Gastrocnemius medialis (tissue), 4 donors: Measurements from ENCODE around the gene RPL7L1. TPM values are rescaled to one million over a fixed set of nuclear protein-coding genes. Genes with fewer than 3 reads are reported as not detected.

Experiments
- ATAC-seq, 2 donors: fragments of 150-250 bp; one replicate each; pipeline ENCODE4 v1.9.1; 2016
- DNase-seq, 2 donors: peaks; one replicate each; pipeline ENCODE4 v3.0.0-alpha.2; 2019
- H3K27ac ChIP-seq, 4 donors: fragments of 200-600 bp; sonication (generic); 1 replicate in 1 of 4; 2 replicates in 3 of 4; pipeline ENCODE4 v1.5.1; 2016 to 2018; ENCODE audit warnings: mild to moderate bottlenecking in 2 of 4, moderate library complexity in 1 of 4
- H3K27me3 ChIP-seq, 3 donors: fragments of 200-600 bp; sonication (generic) in 2 of 3; 1 replicate in 1 of 3; 2 replicates in 2 of 3; pipeline versions ENCODE4 v1.5.1 to v1.6.0; 2016 to 2019; ENCODE audit warnings: mild to moderate bottlenecking in 1 of 3, moderate library complexity in 1 of 3
- H3K36me3 ChIP-seq, 2 donors: fragments of 200-600 bp; sonication (generic) in 1 of 2; one replicate each; pipeline ENCODE4 v1.5.1; 2017 to 2018
- H3K4me1 ChIP-seq, 2 donors: fragments of 200-600 bp; sonication (generic) in 1 of 2; one replicate each; pipeline ENCODE4 v1.5.1; 2016 to 2017; ENCODE audit warnings: mild to moderate bottlenecking in 2 of 2
- H3K4me3 ChIP-seq, 4 donors: fragments of 200-600 bp; sonication (generic) in 3 of 4; 1 replicate in 1 of 4; 2 replicates in 3 of 4; pipeline ENCODE4 v1.5.1; 2016 to 2019; ENCODE audit warnings: mild to moderate bottlenecking in 2 of 4
- H3K9me3 ChIP-seq, 3 donors: fragments of 200-600 bp; sonication (generic) in 2 of 3; 1 replicate in 1 of 3; 2 replicates in 2 of 3; pipeline ENCODE4 v1.5.1; 2016 to 2019
- POLR2A ChIP-seq, 2 donors: fragments of 450-650 bp; IDR thresholded peaks; one replicate each; pipeline ENCODE4 v1.6.1; 2017; ENCODE audit warnings: antibody characterized with exemption in 2 of 2, mild to moderate bottlenecking in 2 of 2, moderate library complexity in 2 of 2
- in situ Hi-C, 4 donors: fragments of 200-750 bp; cut with MboI; loops; one replicate each; pipeline versions ENCODE4 v1.15.0 to v1.8.0; 2017; ENCODE audit warnings: low sequenced_read_pairs in 4 of 4
- intact Hi-C: fragments of 100-400 bp; cut with DNase I; formaldehyde crosslinking; loops from one replicate; pipeline ENCODE4 v1.15.1; 2023; ENCODE audit warnings: low total_unique reads
- total RNA-seq, 4 donors: library from RNA; depleted of rRNA; stranded (reverse); fragments of >200 nt; gene quantifications; one replicate each; pipeline versions ENCODE4 v1.1.0 to v1.2.3, GENCODE V29; 2016
- TF ChIP-seq, protein P1 (sequence below), 5 experiments: fragments of 450-650 bp in 3 of 5; fragments of 200-600 bp in 2 of 5; sonication (generic) in 2 of 5; IDR thresholded peaks in 4 of 5; conservative IDR thresholded peaks in 1 of 5; 1 replicate in 4 of 5; 2 replicates in 1 of 5; pipeline ENCODE4 v1.5.1; 2016 to 2019; ENCODE audit warnings: antibody characterized with exemption in 5 of 5, mild to moderate bottlenecking in 3 of 5, moderate library complexity in 3 of 5

The RPL7L1 gene
- 10 to 100 TPM; 59.6 to 87.1 (median 65.2) TPM for total RNA-seq

DNA sequence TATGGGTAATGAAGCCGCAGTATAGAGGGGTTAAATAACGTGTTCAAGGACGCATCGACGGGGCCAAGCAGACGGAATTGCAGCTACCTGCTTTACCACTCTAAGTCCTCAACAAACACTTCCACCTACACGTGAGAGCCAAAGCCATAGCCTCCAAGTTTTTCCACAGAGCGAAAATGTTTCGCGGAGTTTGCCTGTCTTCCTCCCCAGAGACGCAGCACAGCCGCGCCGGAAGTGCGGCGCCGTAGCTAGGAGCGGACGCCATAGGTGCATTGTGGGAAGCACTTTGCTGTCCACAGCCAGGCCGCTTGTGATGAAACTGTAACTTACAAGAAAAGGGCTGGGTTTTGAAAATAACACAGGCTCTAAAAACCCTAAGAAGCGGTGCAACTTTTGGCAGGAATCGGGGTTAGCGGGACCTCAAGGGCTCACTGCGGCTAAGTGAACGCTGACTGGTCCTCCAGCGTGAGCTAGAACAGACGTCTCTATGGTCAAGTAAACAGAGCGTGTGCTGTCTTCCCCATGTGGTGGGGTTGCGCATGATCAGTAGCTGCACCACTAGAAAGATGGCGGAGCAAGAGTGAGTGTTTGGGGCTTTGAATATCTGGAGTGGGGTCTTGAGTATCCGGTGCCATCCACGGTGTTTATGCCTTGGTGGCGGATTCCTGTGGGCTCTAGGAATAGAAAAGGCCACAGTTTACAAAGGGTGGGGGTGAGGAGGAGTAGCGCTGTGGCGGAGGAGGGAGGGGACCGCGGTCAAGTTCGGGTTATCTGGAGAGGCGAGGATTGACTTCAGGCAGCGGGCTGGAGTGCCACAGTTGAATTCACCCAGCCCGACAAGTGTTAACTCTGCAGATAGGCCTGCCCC lies at the start of gene RPL7L1:
Gene RPL7L1, plus strand, starts transcription at position 245 of the 868 bp plus-strand sequence. Its CDS starts 295 bp downstream, at position 540.
- in situ Hi-C loops: loop anchor here (5.0 to 10.0 kb wide), 4 partner anchors 137 to 217 kb away; no protein-coding TSS in a partner anchor
- ATAC-seq: peak; percentile 96 to 99

DNA sequence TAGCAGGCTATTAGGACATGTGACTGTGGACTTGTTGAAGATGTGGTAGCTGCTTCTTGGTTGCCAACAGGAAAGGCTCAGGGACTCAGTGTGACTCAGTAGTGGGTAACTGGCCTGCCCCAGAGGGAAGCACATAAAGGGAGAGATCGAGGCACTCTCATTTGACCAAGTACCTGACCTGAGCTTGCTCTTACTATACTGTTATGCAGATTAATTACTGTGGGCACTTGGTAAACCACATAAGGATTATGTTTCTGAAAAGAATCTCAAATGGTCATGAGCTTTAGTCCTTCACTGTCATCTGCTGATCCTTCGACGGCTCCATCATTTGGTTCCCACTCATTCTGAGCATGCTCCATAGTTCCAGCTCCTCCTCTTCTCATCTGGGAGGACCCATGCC lies 48.2 kb upstream of the RPL7L1 start:
- in situ Hi-C loops (no loop called here), intact Hi-C loops (no loop called here)
- ATAC-seq: peak; percentile 23 to 30
- H3K27ac ChIP-seq: no peak overlapping the region
- H3K27me3 ChIP-seq: no peaks in the 10 kb centered on the region
- no peak for TF ChIP-seq POLR2A (IDR thresholded peaks at IDR 0.05)
- TF ChIP-seq, protein P1, sequence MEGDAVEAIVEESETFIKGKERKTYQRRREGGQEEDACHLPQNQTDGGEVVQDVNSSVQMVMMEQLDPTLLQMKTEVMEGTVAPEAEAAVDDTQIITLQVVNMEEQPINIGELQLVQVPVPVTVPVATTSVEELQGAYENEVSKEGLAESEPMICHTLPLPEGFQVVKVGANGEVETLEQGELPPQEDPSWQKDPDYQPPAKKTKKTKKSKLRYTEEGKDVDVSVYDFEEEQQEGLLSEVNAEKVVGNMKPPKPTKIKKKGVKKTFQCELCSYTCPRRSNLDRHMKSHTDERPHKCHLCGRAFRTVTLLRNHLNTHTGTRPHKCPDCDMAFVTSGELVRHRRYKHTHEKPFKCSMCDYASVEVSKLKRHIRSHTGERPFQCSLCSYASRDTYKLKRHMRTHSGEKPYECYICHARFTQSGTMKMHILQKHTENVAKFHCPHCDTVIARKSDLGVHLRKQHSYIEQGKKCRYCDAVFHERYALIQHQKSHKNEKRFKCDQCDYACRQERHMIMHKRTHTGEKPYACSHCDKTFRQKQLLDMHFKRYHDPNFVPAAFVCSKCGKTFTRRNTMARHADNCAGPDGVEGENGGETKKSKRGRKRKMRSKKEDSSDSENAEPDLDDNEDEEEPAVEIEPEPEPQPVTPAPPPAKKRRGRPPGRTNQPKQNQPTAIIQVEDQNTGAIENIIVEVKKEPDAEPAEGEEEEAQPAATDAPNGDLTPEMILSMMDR (IDR thresholded peaks at IDR 0.05 in 4 of 5, conservative IDR thresholded peaks at IDR 0.05 in 1 of 5): no peak
- no peak for DNase-seq
- peaks cover 0 to 30% of the 10 kb centered on the region in 2 donors for H3K36me3 ChIP-seq
- H3K4me1 ChIP-seq: no peaks in the 10 kb centered on the region
- H3K9me3 ChIP-seq: no peaks in the 10 kb centered on the region
- no peak overlapping the region for H3K4me3 ChIP-seq

More for the DNA sequence above, at the start of gene RPL7L1:
- intact Hi-C loops: loop anchor here (1.0 to 5.0 kb wide), 4 partner anchors 11 to 153 kb away; partner anchors contain the start of gene TBCC
- Histone ChIP-seq H3K36me3 (peaks cover 0 to 32% of the 10 kb centered on the region in 2 donors), H3K4me3 (peak within 1 kb of the TSS; percentile 75 to 92 (median 80)), H3K27ac (peak within 1 kb of the TSS; percentile 85 to 96 (median 94)), H3K4me1 (peaks cover 23 to 24% of the 10 kb centered on the region in 2 donors), H3K9me3 (no peaks in the 10 kb centered on the region), H3K27me3 (no peaks in the 10 kb centered on the region)
- peak; percentile 64 to 80 for TF ChIP-seq POLR2A (IDR thresholded peaks at IDR 0.05)
- TF ChIP-seq, protein P1 (IDR thresholded peaks at IDR 0.05 in 4 of 5, conservative IDR thresholded peaks at IDR 0.05 in 1 of 5): peak in 2 of 5 experiments; percentile 20 to 41
- peak; percentile 80 to 86 for DNase-seq

DNA sequence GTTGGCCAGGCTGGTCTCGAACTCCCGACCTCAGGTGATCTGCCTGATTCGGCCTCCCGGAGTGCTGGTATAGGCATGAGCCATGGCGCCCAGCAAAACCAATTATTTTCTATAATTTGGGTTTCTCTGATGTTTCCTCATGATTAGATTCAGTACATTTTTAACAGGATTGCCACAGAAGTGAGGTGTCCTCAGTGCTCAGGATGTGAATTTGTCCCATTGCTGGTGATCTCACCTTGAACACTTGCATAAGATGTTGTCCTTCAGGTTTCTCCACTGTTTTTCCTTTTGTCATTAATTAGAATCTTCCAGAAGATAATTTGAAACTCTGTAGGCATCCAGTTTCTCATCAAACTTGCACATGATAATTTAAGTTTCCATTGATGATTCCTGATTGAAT lies 45.4 kb upstream of the RPL7L1 start:
- DNase-seq: no peak
- no peak overlapping the region for H3K4me3 ChIP-seq
- no peak for TF ChIP-seq POLR2A (IDR thresholded peaks at IDR 0.05)
- TF ChIP-seq, protein P1 (IDR thresholded peaks at IDR 0.05 in 4 of 5, conservative IDR thresholded peaks at IDR 0.05 in 1 of 5): no peak
- no peak overlapping the region for H3K27ac ChIP-seq
- in situ Hi-C loops (no loop called here), intact Hi-C loops (no loop called here)
- H3K27me3 ChIP-seq: no peaks in the 10 kb centered on the region
- ATAC-seq: no peak
- no peaks in the 10 kb centered on the region for H3K4me1 ChIP-seq
- no peaks in the 10 kb centered on the region for H3K9me3 ChIP-seq
- peaks cover 0 to 14% of the 10 kb centered on the region in 2 donors for H3K36me3 ChIP-seq

DNA sequence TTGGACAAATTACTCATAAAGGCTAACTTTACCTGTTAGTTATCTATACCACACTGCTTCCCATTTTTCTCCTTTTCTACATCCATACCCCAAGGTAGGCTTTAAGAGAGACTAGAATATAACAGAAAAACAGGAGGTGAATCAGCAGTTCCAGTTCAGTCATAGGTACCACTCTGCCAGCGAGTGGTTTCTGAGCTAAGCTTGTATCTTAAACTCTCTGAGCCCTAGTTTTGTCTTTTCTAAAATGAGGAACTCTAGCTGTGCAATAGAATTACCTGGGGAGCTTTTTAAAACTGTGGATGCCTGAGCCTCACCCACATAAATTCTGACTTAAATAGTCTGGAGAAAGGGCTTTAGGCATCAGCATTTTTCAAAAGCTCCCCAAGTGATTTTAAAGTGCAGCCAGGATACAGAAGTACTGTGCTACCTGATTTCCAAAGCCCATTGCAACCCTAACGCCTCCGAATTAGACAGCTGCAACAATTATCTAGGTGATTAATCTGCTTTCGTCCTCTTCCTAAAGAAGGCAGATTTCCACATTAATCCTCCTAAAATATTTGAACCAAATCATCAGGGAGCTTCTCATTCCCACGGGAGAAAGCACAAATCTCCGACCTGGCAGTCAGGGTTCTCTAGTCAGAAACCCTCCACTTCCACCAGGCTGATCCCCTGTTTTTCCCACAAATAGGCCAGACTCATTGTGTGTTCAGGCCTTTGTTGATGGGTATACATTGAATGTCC lies 37.4 kb upstream of the RPL7L1 start:
- no peaks in the 10 kb centered on the region for H3K9me3 ChIP-seq
- no peaks in the 10 kb centered on the region for H3K27me3 ChIP-seq
- intact Hi-C loops (no loop called here), in situ Hi-C loops (no loop called here)
- TF ChIP-seq, protein P1 (IDR thresholded peaks at IDR 0.05 in 4 of 5, conservative IDR thresholded peaks at IDR 0.05 in 1 of 5): no peak
- no peak for TF ChIP-seq POLR2A (IDR thresholded peaks at IDR 0.05)
- peaks cover 5 to 7% of the 10 kb centered on the region in 2 donors for H3K4me1 ChIP-seq
- no peak overlapping the region for H3K27ac ChIP-seq
- no peak overlapping the region for H3K4me3 ChIP-seq
- ATAC-seq (no peak), DNase-seq (no peak)
- no peaks in the 10 kb centered on the region for H3K36me3 ChIP-seq
